NB4 (cell line): Measurements from ENCODE around the gene CYB561.

Source experiments
- CTCF ChIP-seq: IDR thresholded peaks from one replicate; pipeline ENCODE4 v1.5.1; 2012; ENCODE audit warnings: low read depth, low read length
- MAX ChIP-seq: IDR thresholded peaks from 2 replicates; pipeline ENCODE4 v1.6.1; 2011; ENCODE audit warnings: low read depth, low read length
- MYC ChIP-seq: IDR thresholded peaks from 2 replicates; pipeline ENCODE4 v1.6.1; 2011; ENCODE audit warnings: low read depth, low read length
- POLR2A ChIP-seq: IDR thresholded peaks from 2 replicates; pipeline ENCODE4 v1.6.1; 2011; ENCODE audit warnings: mild to moderate bottlenecking; ENCODE audit not compliant: insufficient read length; ENCODE audit errors: extremely low read depth

GRCh38 chr17:63491977-63492618 is 46.0 kb upstream of the CYB561 start:
- TF ChIP-seq CTCF (no peak), MYC (no peak), POLR2A (no peak), MAX (no peak)
